Ectodermal cell (in vitro differentiated cells): Measurements from ENCODE around the gene UBL5.
A peak's percentile ranks its signal among the peaks of the same experiment; 100 is the strongest.

Experiments used
- H3K27ac ChIP-seq: 2 replicates; pipeline ENCODE4 v1.7.0; 2013; ENCODE audit warnings: mild to moderate bottlenecking, low read depth, low read length; ENCODE audit not compliant: insufficient read depth, poor library complexity, severe bottlenecking
- H3K27me3 ChIP-seq: 2 replicates; pipeline ENCODE4 v1.7.0; 2013; ENCODE audit warnings: mild to moderate bottlenecking, low read length; ENCODE audit not compliant: insufficient read depth, control insufficient read depth, poor library complexity, severe bottlenecking
- H3K36me3 ChIP-seq: one replicate; pipeline ENCODE4 v1.7.0; 2013; ENCODE audit warnings: low read length; ENCODE audit not compliant: control insufficient read depth, insufficient read depth
- H3K4me1 ChIP-seq: one replicate; pipeline ENCODE4 v1.7.0; 2013; ENCODE audit warnings: low read length; ENCODE audit not compliant: control insufficient read depth, insufficient read depth
- H3K4me3 ChIP-seq: 2 replicates; pipeline ENCODE4 v1.7.0; 2013; ENCODE audit warnings: low read depth, low read length, control low read depth; ENCODE audit not compliant: insufficient read depth
- H3K9me3 ChIP-seq: 2 replicates; pipeline ENCODE4 v1.7.0; 2013; ENCODE audit warnings: mild to moderate bottlenecking, low read length, moderate library complexity; ENCODE audit not compliant: control insufficient read depth
- WGBS, 2 experiments: methylation state at CpG; one replicate each; pipeline ENCODE4 v1.1.7; 2013; ENCODE audit warnings: missing lambda C conversion rate in 2 of 2; 5-methylcytosine and 5-hydroxymethylcytosine counted together

The UBL5 gene

DNA sequence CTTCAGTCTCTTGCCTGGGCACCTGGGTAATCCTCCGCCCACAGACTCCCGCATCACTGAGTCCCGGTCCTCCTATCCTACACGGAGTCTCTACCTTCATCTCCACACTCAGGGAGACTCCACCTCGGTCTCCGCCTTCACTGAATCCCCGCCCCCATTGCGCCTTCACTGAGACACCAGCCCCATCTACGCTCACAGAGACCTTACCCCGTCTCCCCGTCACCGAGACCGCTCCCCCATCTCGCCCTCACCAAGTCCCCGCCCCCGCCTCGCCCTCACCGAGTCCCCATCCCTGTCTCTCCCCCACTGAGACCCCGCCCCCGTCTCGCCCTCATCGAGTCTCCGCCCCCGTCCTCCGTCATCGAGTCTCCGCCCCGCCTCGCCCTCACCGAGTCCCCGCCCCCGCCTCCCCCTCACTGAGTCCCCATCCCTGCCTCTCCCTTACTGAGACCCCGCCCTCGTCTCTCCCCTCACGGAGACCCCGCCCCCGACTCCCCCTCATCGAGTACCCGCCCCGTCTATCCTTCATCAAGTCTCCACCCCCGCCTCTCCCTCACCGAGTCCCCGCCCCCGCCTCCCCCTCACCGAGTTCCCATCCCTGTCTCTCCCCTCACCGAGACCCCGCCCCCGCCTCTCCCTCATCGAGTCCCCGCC, 36.0 kb upstream of the UBL5 start:
- H3K4me3 ChIP-seq: peak overlapping the region; percentile 67
- peaks cover 6% of the 10 kb centered on the region for H3K27me3 ChIP-seq
- no peaks in the 10 kb centered on the region for H3K9me3 ChIP-seq
- no peaks in the 10 kb centered on the region for H3K36me3 ChIP-seq
- 1 to 2% methylated on average over 26 to 47 of the region's 50 CpGs for WGBS, 2 experiments
- no peaks in the 10 kb centered on the region for H3K4me1 ChIP-seq
- peak overlapping the region; percentile 21 for H3K27ac ChIP-seq

DNA sequence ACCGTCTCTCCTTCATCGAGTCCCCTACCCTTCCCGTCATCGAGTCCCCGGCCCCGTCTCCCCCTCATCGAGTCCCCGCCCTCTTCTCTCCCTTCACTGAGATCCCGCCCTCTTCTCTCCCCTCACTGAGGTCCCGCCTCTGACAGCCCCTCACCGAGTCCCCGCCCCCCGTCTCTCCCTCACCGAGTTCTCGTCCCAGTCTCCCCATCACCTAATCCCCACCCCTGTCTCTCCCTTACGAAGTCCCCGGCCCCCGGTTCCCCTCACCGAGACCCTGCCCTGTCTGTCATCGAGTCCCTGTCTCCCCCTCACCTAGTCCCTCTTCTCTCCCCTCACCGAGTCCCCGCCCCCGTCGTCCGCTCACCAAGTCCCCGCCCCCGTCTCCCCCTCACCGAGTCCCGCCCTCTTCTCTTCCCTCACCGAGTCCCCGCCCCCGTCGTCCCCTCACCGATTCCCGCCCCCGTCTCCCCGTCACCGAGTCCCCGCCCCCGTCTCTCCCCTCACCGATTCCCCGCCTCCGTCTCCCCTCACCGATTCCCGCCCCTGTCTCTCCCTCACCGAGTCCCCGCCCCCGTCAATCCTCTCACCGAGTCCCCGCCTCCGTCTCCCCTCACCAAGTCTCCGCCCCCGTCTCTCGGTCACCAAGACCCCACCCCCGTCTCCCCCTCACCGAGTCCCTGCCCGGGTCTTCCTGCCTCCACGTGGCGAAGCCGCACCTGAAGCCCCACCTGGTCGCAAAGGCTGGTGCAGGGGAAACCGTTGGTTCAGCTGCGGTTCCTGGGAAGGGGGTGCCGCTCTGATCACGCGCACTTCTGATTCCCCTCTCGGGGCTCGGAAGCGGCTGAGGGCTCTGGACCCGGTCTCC, 35.3 kb upstream of the UBL5 start:
- WGBS, 2 experiments: 0% methylated on average over 58 to 70 of the region's 70 CpGs
- Histone ChIP-seq H3K27ac (peak overlapping the region; percentile 77), H3K27me3 (peaks cover 6% of the 10 kb centered on the region), H3K36me3 (no peaks in the 10 kb centered on the region), H3K9me3 (no peaks in the 10 kb centered on the region), H3K4me1 (no peaks in the 10 kb centered on the region), H3K4me3 (peak overlapping the region; percentile 67)

DNA sequence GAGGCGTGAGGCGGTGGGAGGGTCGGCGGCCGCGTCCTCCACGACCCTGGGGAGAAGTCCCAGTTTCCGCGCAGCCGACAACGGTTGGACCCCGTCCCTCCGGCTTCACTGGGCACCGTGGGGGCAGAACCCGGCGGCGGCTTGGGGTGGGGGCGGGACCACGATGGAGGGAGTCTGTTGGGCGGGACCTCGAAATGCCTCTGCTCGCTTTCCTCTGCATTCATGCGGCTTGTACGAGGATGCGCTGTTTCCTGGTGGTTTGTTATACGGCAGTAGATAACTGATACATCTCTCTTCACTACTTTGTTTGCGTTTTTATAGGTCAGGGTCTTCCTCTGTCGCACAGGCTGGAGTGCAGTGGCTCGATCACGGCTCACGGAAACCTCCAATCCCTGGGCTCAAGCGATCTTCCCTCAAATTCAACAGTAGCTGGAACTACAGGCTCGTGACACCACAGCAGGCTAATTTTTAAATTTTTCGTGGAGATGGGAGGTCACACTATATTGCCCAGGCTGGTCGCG, 34.6 kb upstream of the UBL5 start:
- WGBS, 2 experiments: 24% methylated on average over 36 of the region's 36 CpGs
- Histone ChIP-seq H3K4me3 (peak overlapping the region; percentile 67), H3K27ac (peak overlapping the region; percentile 77), H3K9me3 (no peaks in the 10 kb centered on the region), H3K36me3 (no peaks in the 10 kb centered on the region), H3K27me3 (peaks cover 6% of the 10 kb centered on the region), H3K4me1 (no peaks in the 10 kb centered on the region)

DNA sequence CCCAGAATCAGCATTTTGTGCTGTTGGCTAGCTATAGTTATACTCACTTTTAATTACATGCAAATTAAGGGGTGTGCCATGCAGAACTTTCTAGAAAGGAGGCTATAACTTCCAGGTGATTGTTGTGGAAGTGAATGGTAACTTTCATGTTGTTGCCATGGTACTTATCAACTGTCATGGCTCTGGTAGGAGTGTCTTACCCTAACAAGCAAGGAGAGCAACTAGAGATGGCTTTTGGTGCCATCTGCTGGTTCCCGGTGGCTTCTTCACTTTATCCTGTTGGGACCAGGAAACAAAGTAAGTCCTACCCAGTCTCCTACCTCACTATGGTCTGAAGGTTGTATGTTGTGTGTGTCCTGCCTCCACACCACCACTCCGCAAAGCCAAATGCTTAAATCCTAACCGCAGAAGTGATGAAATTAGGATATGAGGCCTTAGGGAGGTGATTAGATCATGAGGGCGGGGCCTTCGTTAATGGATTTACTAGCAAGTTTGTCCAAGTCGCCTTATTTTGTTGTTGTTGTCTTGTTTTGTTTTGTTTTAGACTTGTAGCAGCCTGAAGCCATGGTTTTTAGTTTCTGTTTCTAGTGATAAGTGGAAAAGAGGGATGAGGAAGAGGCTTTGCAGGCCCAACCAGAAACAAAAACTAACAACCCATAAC, 31.5 kb upstream of the UBL5 start:
- WGBS, 2 experiments: 53 to 57% methylated on average over 5 to 6 of the region's 6 CpGs
- no peaks in the 10 kb centered on the region for H3K36me3 ChIP-seq

DNA sequence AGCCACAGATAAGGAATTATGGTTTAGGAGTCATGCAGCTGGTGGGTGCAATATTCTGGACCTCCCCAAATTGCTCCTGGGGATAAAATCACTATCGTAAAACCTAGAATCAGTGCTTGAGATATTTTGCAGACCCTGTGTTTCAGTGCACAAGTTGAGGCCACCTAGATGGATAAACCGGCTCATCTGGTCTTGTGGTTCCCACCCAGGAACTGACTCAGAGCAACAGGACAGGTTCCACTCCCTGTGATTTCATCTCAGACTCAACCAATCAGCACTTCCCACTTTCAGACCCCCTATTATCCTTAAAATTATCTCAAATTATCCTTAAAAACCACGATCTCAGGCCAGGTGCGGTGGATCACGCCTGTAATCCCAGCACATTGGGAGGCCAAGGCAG, 29.8 kb upstream of the UBL5 start:
- H3K36me3 ChIP-seq: no peaks in the 10 kb centered on the region
- no peak overlapping the region for H3K4me3 ChIP-seq
- no peaks in the 10 kb centered on the region for H3K9me3 ChIP-seq
- no peaks in the 10 kb centered on the region for H3K4me1 ChIP-seq
- peaks cover 6% of the 10 kb centered on the region for H3K27me3 ChIP-seq
- H3K27ac ChIP-seq: no peak overlapping the region
- 93 to 95% methylated on average over 5 of the region's 5 CpGs for WGBS, 2 experiments

More for the DNA sequence above, 31.5 kb upstream of the UBL5 start:
- H3K4me3 ChIP-seq: no peak overlapping the region
- no peak overlapping the region for H3K27ac ChIP-seq
- no peaks in the 10 kb centered on the region for H3K4me1 ChIP-seq
- no peaks in the 10 kb centered on the region for H3K9me3 ChIP-seq
- H3K27me3 ChIP-seq: peaks cover 6% of the 10 kb centered on the region

DNA sequence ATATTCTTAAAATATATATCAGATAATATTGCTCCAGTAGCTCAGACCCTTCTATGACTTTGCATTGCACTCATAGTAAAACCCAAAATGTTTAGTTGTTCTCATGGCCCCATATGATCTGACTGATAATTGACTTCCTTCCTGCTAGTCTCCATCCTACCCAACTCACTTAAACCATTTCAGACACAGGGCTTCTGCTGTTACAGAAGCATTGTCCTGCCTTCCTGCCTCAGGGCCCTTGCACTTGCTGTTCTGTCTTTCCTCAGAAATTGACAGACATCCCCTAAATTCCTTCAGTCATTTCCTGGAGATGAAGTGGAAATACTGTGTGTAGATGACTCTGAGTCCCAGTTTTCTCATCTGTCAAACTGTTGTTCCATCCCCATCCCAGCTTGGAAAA, 28.6 kb upstream of the UBL5 start:
- Histone ChIP-seq H3K9me3 (no peaks in the 10 kb centered on the region), H3K27me3 (no peaks in the 10 kb centered on the region), H3K36me3 (no peaks in the 10 kb centered on the region), H3K27ac (no peak overlapping the region), H3K4me3 (no peak overlapping the region), H3K4me1 (no peaks in the 10 kb centered on the region)

DNA sequence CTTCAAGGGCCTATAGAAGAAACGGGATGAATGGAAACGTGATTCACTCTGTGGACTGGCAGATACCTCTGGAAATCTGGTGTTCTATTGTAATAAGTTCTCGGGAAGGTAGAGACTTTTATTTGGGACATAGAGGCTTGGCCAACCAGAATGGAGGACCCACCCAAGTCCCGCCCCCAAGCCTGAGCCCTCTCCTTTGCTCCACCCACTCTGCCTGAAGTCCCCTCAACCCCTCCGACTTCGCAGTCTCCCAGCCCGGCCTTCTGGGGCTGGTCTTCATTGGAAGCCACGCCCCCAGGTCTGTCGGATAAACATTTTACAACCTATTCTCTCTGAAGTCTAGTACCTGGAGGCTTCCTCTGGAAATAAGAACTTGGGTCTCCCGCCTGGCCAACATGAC, 25.7 kb upstream of the UBL5 start:
- H3K9me3 ChIP-seq: no peaks in the 10 kb centered on the region
- no peaks in the 10 kb centered on the region for H3K4me1 ChIP-seq
- 88 to 91% methylated on average over 10 of the region's 10 CpGs for WGBS, 2 experiments
- no peak overlapping the region for H3K4me3 ChIP-seq
- H3K36me3 ChIP-seq: no peaks in the 10 kb centered on the region
- no peaks in the 10 kb centered on the region for H3K27me3 ChIP-seq
- H3K27ac ChIP-seq: no peak overlapping the region

DNA sequence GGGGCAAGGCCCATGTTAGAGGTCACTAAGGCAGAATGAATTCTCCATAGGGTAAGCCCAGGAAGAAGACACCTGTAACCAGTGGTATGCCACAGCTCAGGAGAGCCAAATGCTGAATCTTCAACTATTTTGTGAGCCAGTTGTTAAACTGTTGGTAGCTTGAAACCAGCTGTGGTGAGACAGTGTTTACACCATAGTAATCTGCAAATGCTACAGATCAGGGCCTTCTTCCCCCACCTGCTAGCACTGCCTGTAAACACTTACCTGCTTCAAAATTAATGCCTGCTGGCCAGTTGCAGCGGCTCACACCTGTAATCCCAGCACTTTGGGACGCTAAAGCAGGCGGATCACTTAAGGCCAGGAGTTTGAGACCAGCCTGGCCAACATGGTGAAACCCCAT, 20.9 kb upstream of the UBL5 start:
- Histone ChIP-seq H3K4me1 (no peaks in the 10 kb centered on the region), H3K27me3 (no peaks in the 10 kb centered on the region), H3K9me3 (no peaks in the 10 kb centered on the region), H3K36me3 (peaks cover 15% of the 10 kb centered on the region), H3K27ac (no peak overlapping the region), H3K4me3 (no peak overlapping the region)
- WGBS, 2 experiments: 91 to 96% methylated on average over 3 of the region's 3 CpGs

DNA sequence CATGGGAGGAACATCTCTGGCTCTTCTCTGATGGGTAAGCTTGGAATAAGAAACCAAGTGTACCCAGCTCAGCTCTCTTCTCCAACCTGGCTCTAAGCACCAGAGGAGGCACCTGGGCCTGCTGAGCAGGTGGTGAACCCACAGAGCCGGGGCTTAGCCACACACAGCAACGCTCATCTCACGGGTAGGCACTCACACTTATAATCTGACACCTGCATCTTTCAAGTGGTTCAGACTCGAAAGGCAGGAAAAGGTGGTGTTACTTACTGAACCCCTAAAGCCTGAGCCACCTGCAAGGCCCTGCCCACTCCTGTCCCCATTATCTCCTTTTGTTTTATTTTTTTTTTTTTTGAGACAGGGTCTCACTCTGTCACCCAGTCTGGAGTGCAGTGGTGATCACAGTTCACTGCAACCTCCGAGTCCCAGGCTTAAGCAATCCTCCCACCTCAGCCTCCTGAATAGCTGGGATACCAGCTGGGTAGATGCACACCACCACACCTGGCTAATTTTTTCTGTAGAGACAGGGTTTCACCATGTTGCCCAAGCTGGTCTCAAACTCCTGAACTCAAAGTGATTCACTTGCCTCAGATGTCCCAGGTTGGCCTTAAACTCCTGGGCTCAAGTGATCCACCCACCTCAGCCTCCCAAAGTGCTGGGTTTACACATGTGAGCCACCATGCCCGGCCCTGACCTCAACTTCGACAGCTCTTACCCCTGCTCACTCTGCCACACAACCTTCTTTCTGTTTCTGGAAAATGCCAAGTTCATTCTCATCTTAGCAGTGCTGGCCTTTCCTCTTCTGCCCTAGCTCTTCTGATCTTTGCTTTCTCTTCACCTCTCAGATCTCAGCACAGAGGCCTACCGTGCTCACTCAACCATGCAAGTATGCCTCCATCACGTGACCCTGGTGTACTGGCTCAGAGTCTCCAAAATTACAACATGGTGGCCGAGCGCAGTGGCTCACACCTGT, 18.6 kb upstream of the UBL5 start:
- H3K27ac ChIP-seq: no peak overlapping the region
- no peaks in the 10 kb centered on the region for H3K9me3 ChIP-seq
- H3K36me3 ChIP-seq: peaks cover 15% of the 10 kb centered on the region
- H3K4me1 ChIP-seq: no peaks in the 10 kb centered on the region
- H3K27me3 ChIP-seq: no peaks in the 10 kb centered on the region
- 90 to 95% methylated on average over 11 of the region's 11 CpGs for WGBS, 2 experiments
- H3K4me3 ChIP-seq: no peak overlapping the region
